Hippocampal formation (tissue), 2 donors: ENCODE results near the gene PJA2.
"Not testable (repeated sequence)": the region's sequence is repeated elsewhere in the genome, so short reads cannot be mapped to it uniquely, and the experiment has no call there.

Experiments
- DNase-seq, 2 donors: peaks; one replicate each; lab custom pipeline; 2025; lab: John Stamatoyannopoulos, UW

The PJA2 gene

DNA sequence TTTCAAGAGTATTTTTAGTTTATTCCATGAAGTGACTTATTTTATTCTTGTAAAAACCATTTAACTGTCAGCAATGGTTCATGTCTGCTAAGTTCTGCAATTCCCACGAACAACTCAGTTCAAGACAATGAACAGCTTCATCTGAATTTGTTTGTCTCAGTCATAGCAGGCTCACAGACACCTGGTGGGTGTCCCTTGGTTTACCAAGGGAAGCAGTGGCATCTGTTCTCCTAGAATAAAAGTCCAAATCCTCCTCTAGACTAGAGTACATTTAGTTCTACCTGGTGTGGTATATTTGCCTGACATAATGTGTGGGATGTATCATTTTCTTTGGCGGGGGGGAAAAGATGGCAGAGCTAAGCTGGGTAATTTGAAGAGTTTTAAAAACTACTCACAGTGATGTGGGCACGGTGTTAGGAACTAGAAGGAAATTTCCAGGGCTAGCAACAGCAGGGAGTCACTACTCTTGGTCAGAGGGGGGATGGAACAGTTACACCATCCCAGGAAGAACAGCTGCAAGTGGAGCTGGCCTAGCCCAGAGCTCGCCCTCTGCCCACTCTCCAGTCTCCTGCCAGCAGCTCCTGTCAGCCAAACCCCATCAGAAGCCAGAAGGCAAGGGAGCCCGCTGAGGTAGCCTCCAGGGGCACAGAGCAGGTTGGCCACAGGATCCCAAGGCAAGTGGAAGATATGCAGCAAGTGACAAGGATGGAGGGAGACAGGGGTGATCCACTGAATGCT, 100.3 kb downstream of the PJA2 start:
- DNase-seq: peak in 1 of 2 donors; percentile 31

DNA sequence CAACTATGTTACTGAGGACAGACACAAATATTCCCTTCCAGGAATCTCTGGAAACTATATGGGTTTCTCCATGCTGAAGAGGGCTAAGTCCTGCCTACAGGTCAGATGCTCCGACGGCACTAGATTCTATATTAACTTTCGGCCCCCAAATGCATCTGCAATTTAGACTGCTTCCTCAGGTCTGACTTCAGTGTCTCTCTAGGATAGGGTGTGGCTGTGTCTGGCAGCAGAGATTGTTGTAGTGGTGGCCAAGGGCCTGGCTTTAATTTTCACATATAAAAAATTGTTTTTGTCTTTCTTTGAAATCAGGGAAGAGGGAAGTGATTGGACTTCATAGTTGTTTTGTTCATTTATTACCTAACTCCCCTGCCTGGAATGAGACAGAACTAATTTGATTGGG, 101.8 kb downstream of the PJA2 start:
- DNase-seq: no peak

DNA sequence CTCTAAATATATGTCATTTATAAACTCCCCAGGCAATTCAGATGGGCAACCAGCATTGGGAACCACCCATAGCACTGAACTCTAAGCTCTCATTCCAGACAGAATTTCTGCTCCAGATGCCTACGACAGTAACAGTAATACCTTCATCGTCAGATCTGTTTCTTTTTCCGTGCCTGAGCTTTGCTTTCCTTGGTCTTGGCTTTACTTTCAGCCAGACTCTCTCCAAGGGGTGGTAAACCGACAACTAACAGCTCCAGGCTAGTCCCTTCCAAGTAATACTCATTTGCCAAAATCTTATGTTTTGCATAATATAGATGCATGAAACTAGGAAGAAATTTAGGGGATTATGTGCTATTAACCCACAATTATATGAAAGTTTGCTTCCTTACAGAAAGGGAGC, 102.3 kb downstream of the PJA2 start:
- no peak for DNase-seq

DNA sequence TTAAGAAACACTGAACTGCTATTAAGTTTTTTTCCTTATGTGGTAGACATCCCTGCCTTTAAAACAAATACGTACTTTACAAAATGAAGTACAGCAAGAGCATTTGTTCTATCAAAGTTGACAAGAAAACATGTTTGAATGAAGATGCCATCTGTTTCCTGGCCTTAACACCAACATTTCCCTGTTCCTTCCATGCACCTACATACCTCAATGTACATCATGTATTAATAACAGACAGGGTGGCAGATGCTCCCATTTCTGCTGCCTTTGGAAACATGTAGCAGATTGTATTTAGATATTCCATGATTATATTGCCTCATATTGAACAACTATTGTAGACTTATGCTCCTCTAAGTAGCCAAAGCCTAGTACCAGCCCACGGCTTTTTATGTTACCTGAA, 104.4 kb downstream of the PJA2 start:
- no peak for DNase-seq

DNA sequence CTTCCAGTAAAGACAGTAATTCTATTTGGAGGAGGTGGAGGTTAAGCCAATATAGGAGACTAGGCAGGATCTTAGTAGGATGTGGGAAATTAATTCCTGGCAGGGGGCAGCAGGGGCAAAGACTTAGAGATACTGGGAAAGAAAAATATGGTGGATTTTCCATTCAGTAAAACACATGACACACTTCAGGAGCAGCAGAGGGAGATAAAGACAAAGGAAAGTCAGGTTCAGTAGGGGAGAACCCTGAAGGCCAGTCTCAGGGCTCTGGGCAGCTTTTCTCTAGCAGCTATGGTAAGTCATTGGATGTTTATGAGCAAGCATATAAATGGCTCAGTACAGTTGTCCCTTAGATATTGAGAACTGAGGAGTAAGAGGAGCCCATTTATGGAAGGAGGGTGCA, 105.5 kb downstream of the PJA2 start:
- DNase-seq: no peak

DNA sequence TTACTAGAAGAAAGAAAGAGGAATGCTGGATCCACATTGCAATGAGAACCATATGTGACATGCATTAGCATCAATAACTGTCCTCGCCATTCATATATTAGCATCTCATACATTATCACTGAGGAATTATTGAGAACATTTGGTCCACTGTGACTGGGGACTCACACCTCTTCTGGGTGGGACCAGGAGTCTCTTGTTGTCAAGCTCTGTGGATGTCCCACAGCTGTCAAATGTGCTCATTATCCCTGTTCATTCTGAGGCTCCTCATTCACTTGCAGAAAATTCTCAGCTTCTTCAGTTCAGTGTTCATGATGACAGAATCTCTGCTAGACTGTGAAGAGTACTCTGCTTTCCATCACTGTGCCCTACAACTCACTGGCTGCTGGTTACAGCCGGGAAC, 109.4 kb downstream of the PJA2 start:
- DNase-seq: no peak

DNA sequence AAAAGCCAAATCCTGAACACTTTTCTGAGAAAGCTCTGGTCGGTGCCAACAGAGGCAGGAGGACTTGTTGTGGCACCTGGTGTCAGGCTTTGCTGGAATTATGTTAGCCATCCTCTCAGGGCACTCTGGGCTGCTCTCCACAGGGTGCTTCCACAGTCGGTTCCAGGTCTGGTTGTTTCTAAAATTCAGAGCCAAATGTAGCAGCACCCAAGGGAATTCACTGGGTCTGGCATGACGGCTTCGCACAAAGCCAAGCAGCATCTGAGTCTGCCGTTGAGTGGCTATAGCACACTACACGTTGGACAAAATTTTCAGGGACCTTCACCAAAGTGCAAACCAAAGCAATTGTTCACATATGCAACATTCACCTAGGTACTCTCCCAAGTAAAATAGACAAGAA, 110.2 kb downstream of the PJA2 start:
- DNase-seq: no peak

DNA sequence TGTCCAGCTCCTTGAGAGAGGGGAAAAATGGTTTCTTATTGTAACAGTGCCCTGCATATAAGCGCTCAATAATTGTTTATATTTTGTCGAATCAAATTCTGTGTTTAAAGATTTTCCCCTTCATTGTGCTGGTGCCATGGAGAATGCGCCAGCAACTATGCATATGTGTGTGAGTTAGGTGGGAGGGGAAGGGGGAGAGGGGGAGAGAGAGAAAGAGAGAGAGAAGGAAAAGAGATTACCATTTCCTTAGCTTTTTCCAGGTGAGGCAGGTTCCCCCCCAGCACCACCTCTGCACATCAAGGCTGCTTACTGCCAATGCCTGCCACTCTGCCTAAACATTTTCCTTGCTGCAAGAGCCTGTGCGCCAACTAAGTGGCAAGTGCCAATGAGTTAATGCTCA, 111.0 kb downstream of the PJA2 start:
- no peak for DNase-seq

- DNase-seq: no peak
These were observed 111.9 kb downstream of the PJA2 start for GRCh38 chr5:109297900-109298299.

- DNase-seq: no peak
These were observed 118.7 kb downstream of the PJA2 start for GRCh38 chr5:109291090-109291489.

- no peak for DNase-seq
These were observed 119.5 kb downstream of the PJA2 start for GRCh38 chr5:109290231-109290630.

GRCh38 chr5:109286628-109287027, 123.1 kb downstream of the PJA2 start:
- not testable (repeated sequence) for DNase-seq
